ELF-1 (cell line): ENCODE data around the gene SLC35D2.
"Not testable (repeated sequence)": the region's sequence is repeated elsewhere in the genome, so short reads cannot be mapped to it uniquely, and the experiment has no call there.

Source experiments
- DNase-seq: peaks from one replicate; pipeline ENCODE4 v3.0.0-alpha.2; 2016; ENCODE audit warnings: low read depth, low spot score

The SLC35D2 gene

DNA sequence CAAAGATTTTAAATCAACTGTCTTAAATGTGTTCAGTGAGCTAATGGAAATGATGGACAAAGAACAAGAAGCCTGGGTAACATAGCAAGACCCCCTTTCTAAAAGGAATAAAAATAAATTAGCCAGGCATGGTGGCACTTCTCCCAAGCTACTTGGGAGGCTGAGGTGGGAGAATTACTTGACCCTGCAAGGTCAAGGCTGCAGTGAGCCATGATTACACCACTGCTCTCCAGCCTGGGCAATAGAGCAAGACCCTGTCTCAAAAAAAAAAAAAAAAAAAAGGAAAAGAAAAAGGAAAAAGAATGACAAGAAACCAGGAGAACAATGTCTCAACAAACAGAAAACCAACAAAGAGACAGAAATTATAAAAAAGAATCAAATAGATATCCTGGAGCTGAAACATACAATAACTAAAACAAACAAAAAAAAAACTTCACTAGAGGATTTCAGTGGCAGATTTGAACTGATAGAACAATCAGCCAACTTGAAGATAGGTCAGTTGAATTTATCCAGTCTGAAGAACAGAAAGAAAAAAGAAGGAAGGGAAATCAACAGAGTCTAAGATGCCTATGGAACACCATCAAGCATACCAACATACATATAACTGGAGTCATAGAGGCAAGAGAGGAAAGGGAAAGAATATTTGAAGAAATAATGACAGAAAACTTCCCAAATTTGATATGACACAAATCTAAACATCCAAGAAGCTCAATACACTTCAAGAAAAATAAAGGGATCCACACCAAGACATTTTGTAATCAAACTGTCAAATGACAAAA is 16.8 kb upstream of the SLC35D2 start:
- no peak for DNase-seq

GRCh38 chr9:96399325-96399633 is 15.8 kb upstream of the SLC35D2 start:
- no peak for DNase-seq

DNA sequence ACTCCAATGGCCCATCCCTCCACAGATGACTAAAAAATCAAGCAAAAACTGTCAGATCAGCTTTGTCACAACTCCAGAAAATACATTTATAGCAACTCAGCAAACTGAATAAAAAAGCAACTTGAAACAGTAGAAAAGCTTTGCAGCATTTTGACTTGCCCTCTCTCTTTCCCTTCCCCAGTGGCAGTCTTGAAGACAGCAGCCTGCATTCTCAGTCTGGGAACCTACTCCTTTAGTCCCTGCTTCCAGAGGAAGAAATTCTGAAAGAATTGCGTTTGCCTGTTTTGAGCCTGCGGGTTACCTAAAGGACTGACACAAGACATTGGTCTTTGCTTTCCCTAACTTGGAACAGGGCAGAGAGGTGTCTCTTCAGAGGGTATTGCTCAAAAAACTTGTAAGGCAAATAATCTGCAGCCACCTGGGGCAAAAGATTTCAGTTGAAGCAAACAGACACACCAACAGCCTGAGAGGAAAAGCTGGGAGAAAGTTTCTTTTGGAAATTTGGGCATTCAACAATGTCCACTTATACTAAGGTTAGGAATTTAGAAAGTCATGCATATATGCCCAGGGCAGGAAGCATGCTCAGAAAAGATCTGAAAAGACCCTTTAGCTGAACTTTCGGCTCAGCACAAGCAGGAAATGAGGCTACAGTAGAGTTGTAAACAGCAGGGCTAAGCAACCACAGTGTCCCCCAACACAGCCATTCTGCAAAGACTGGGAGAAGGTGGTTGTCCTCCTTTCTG is 15.2 kb upstream of the SLC35D2 start:
- no peak for DNase-seq

- DNase-seq = no peak
Observed at GRCh38 chr9:96395964-96396363, 12.5 kb upstream of the SLC35D2 start.

- no peak for DNase-seq
Observed at GRCh38 chr9:96394832-96395496, 11.5 kb upstream of the SLC35D2 start.

- no peak for DNase-seq
Observed at GRCh38 chr9:96392263-96392662, 8.8 kb upstream of the SLC35D2 start.

DNA sequence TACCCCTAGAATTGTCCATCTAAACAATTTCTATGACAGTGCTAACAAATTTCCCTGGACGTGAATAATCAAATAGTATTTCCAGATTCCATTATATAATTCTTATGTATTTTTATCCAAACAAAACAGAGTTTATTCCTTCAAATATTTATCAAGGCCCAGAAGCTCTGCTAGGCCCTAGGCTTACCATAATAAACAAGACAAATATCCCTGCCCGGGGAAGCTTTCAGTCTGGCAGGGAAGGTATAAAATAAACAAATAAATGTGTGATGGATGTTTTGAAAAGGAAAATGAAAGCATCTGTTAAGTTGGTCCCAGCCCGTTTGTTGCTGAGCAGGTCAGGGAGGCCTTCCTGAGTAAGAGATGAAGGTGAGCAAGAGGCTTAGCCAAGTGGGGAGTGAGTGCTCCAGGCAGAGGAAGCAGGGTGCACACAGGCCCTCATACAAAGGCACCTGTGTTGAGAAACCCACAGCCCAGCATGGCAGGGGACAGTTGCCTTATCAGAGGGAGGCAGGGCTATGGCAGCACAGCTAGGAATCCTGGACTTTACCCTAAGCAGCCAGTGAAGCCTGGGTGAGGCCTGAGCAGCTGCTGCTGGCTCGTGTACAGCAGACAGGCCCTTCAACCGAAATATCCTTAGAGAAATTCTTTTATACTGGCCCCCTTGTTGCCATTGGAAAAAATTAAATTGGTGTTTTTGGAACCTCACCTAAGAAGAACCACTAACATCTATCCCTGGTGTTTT is 7.7 kb upstream of the SLC35D2 start:
- DNase-seq = no peak

DNA sequence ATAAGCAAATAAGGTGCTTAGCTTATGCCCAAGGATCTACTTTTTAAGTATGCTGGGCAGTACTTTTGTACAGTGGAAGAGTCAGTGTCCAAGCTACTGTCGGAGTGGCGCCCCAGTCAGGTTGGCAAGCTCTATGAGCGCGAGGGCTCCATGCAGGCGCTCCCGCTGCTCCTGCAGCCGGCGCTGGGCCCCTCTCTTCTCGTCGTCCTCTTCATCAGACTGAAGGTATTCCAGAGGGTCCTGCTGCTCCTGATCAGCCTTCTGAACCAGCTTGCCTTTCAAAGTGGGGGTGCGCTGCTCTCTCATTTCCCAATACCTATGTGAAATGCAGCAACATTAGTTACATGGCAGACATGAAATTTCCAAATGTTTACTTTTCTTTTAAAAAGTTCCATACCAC is 4.6 kb upstream of the SLC35D2 start:
- DNase-seq = no peak

DNA sequence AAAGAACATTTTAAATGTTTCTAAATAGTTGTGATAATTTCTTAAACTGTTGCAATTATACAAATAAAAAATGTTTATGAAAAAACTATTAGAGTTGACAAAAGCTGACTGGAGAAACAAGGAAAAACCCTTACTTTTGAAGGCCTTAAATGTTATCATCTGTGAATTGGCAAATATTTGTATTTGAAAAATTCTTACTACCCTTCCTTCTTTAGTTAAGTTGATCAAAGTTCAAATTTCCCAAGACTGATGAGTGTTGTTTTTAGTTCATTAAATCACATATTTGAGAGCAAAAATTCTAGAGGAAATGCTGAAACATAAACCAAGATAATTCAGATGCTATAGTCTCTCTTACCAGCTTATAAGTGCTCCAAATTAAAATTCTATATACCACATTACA is 2.6 kb upstream of the SLC35D2 start:
- no peak for DNase-seq

- no peak for DNase-seq
Observed at GRCh38 chr9:96382839-96383164, 709 bp downstream of the SLC35D2 start.

- no peak for DNase-seq
Observed at GRCh38 chr9:96382175-96382574, 1.3 kb downstream of the SLC35D2 start.

DNA sequence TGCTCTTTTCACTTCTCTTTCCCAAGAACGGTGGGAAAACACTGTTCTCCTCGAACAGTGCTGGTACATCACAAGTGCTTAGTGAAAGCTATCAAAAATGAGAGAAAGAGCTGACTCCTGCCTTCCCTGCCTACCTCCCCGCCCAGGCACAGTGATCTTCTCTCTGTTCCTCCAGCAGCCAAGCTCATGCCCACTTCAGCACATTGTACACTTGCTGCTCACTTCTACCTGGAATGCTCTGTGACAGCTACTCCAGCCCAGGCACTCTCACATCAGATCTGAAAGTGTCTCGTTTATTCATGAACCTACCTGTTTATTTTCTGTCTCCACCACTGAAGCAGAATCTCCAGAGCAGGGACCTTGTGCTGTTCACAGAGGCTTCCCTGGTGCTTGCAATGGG is 1.8 kb downstream of the SLC35D2 start:
- no peak for DNase-seq

- DNase-seq = no peak
Observed at GRCh38 chr9:96381125-96381524, 2.4 kb downstream of the SLC35D2 start.

- DNase-seq = no peak
Observed at GRCh38 chr9:96379461-96379860, 4.0 kb downstream of the SLC35D2 start.

DNA sequence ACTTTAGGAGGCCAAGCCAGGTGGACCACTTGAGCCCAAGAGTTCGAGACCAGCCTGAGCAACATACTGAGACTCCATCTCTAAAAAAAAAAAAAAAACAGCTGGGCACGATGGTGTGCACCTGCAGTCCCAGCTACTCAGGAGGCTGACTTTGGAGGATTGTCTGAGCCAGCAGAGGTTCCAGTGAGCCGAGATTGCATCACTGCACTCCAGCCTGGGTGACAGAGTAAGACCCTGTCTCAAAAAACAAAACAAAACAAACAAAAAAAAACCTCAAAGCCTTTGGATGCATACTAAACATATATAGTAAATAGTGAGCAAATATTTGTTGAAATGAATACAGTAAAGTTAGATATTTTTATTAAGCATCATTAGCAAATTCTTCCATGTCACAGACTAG is 5.3 kb downstream of the SLC35D2 start:
- no peak for DNase-seq

DNA sequence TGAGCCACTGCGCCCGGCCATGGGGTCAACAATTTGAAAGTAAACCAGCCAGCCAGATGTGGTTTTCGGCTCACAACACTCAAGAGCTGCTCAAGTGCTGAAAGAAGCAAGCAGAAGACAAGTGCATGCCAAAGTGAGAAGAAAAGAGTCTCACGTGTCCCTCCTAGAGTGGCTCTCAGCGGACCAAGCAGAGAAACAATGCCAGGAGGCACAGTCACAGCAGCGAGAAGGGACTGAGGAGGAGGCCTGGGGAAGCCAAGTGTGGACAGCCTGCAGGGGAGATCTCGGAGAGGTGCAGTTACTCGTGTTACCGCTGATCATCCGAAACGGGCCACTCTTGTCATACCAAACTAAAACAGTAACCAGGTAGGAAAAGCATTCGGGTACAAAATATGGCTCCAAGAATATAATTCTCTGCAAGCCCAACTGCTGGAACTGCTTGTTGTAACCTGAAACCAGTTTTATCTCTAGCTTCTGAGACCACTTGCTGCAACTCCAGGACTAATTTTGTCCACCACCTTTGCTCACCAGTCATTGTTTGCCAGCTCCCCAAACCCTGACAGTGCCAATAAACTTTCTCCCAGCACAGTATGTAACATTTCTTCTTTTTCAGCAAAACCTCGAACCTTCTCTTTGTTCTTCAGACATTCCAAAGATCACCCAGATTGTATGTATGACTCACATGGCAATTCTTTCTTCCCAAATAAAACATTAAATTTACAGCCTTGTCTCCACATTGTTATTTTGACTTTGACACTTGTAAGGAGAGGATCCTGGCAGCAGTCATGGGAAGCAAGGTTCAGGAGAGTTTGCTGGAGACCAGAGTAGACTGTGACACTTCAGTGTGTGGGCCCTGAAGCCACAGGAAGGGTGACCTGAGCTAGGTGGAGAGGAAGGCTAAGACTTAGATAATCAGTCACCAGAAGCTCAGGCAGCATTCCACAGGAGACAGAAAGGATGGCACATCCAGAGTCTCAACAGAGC is 6.3 kb downstream of the SLC35D2 start:
- DNase-seq = peak; percentile 18

DNA sequence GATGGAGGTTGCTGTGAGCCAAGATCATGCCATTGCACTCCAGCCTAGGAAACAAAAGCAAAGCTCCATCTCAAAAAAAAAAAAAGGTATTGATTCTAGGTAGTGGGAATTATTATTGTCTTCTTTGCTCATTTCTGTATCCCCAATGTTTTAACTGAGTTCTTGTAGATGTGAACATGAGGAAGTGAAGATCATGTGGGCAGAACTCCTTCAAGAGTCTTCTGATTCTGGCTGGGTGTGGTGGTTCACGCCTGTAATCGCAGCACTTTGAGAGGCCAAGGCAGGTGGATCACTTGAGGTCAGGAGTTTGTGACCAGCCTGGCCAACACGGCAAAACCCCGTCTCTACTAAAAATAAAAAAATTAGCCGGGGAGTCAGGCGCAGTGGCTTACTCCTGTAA is 8.0 kb downstream of the SLC35D2 start:
- not testable (repeated sequence) for DNase-seq

DNA sequence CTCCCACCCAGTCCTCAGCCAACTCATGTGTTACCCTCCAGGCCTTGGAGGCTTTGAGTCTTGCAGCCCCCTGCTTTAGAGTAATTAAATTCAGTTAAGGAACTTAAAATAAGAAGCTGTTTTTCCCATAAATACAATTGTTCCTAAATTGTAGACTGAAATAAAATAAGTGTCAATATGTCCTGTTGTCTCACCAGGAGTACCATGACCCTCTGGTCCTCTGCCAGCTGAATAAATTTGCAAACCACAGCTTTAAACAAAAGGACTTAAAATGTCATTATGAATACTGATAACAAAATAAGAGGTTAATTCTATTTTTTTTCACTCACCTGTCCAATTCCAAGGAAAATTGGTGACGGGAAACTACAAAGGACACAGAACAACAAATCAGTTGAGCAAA is 15.6 kb downstream of the SLC35D2 start:
- DNase-seq = no peak

GRCh38 chr9:96363175-96363967 is 20.1 kb downstream of the SLC35D2 start:
- DNase-seq = no peak

DNA sequence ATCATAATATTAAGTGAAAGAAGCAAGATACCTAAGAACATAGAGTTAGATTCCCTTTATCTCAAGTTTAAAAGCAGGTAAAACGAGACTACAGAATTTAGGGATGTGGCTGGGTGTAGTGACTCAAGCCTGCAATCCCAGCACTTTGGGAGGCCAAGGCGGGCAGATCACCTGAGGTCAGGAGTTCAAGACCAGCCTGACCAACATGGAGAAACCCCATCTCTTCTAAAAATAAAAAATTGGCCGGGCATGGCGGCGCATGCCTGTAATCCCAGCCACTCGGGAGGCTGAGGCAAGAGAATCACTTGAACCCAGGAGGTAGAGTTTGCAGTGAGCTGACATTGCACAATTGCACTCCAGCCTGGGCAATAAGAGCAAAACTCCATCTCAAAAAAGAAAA is 21.4 kb downstream of the SLC35D2 start:
- not testable (repeated sequence) for DNase-seq
